Large intestine (tissue), 3 donors: ENCODE data around the gene TREML4. TPM values are rescaled to one million over a fixed set of nuclear protein-coding genes. Genes with fewer than 3 reads are reported as not detected.
"Not testable (repeated sequence)": the region's sequence is repeated elsewhere in the genome, so short reads cannot be mapped to it uniquely, and the experiment has no call there.

Experiments used
- DNase-seq, 2 donors: peaks; one replicate each; pipeline versions ENCODE4 v3.0.0 to v3.0.0-alpha.2; 2013
- H3K27ac ChIP-seq: one replicate; pipeline ENCODE4 v1.5.1; 2013; ENCODE audit warnings: low read length
- H3K27me3 ChIP-seq: 2 replicates; pipeline ENCODE4 v1.6.1; 2013; ENCODE audit warnings: low read length; ENCODE audit not compliant: control insufficient read depth, insufficient read depth
- H3K36me3 ChIP-seq: 2 replicates; pipeline ENCODE4 v1.6.1; 2013; ENCODE audit warnings: low read length; ENCODE audit not compliant: control insufficient read depth, insufficient read depth
- H3K4me1 ChIP-seq: one replicate; pipeline ENCODE4 v1.6.1; 2013; ENCODE audit warnings: low read length; ENCODE audit not compliant: control insufficient read depth, insufficient read depth
- H3K4me3 ChIP-seq: one replicate; pipeline ENCODE4 v1.5.1; 2013; ENCODE audit warnings: low read length
- H3K9me3 ChIP-seq: one replicate; pipeline ENCODE4 v1.6.1; 2013; ENCODE audit warnings: mild to moderate bottlenecking, low read depth, low read length, moderate library complexity; ENCODE audit not compliant: control insufficient read depth
- WGBS: methylation state at CpG from one replicate; pipeline ENCODE4 v1.1.5; 2013; ENCODE audit warnings: low lambda C conversion rate; ENCODE audit not compliant: insufficient coverage; 5-methylcytosine and 5-hydroxymethylcytosine counted together
- polyA plus RNA-seq: library from polyadenylated mRNA; unstranded; fragments of 120-200 nt; gene quantifications from one replicate; pipeline ENCODE4 v1.2.1, GENCODE V29; 2013

Gene TREML4
- polyA plus RNA-seq, 1 donor, result not detected

DNA sequence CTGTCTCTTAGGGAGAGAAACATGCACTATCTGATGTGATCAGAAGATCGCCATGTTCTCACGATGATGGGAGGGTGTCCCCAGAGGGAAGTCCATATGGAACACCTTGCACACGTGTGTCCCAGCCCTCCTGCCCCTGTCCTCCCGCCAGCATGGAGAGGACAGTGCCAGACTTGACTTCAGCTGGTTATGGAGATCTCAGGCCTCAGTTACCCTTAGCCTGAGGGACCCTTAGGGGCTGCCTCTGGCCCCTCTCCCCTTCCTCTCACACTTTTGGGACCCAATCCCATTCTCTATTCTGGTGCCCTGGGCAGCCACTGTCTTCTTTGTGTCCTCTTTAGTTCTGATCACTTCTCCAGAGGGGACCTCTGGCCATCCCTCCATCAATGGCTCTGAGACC is 1.6 kb downstream of the TREML4 start:
- DNase-seq, result no peak
- no CpG with 5 or more reads among the region's 4 CpGs for WGBS
- H3K36me3 ChIP-seq, result no peaks in the 10 kb centered on the region
- H3K4me3 ChIP-seq, result no peak overlapping the region
- no peaks in the 10 kb centered on the region for H3K4me1 ChIP-seq
- H3K27me3 ChIP-seq, result peaks cover 34% of the 10 kb centered on the region
- no peaks in the 10 kb centered on the region for H3K9me3 ChIP-seq
- no peak overlapping the region for H3K27ac ChIP-seq

DNA sequence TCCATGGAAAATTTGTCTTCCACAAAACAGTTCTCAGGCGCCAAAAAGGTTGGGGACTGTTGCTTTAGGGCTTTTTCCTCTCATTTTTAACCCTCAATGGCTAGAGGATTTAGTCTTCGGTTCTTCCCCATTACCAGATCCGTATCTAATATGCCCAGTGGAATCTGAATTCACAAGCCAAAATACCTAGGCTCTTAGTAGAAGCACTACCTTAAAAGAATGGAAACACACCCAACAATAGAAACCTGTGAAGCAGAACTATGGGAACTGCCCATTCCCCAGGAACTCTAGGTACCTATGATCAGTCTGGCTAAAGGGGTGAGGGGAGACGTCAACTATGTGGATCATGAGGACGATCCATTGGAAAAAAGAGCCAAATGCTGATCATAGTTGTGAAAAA is 3.1 kb downstream of the TREML4 start:
- Histone ChIP-seq H3K36me3 (no peaks in the 10 kb centered on the region), H3K4me1 (no peaks in the 10 kb centered on the region), H3K27ac (no peak overlapping the region), H3K27me3 (peaks cover 33% of the 10 kb centered on the region), H3K4me3 (no peak overlapping the region), H3K9me3 (no peaks in the 10 kb centered on the region)
- no peak for DNase-seq
- WGBS, result no CpG with 5 or more reads among the region's 5 CpGs

DNA sequence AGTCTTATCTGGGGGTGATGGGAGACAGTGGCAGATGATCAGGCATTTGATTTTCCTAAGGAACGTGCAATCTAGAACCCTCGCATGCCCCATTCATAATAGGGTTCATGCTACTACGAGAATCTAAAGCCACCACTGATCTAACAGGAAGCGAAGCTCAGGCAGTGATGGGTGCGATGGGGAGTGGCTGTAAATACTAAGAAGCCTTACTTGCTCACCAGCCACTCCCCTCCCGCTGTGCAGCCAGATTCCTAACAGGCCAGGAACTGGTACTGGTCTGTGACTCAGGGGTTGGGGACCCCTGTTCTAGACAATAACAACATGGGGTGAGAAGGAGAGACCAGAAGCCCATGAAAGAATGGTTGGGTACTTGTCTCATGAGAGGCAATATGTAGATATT is 4.5 kb downstream of the TREML4 start:
- Histone ChIP-seq H3K4me1 (no peaks in the 10 kb centered on the region), H3K27ac (no peak overlapping the region), H3K36me3 (no peaks in the 10 kb centered on the region), H3K27me3 (peaks cover 36% of the 10 kb centered on the region), H3K9me3 (no peaks in the 10 kb centered on the region), H3K4me3 (no peak overlapping the region)
- no CpG with 5 or more reads among the region's 6 CpGs for WGBS
- DNase-seq, result no peak

DNA sequence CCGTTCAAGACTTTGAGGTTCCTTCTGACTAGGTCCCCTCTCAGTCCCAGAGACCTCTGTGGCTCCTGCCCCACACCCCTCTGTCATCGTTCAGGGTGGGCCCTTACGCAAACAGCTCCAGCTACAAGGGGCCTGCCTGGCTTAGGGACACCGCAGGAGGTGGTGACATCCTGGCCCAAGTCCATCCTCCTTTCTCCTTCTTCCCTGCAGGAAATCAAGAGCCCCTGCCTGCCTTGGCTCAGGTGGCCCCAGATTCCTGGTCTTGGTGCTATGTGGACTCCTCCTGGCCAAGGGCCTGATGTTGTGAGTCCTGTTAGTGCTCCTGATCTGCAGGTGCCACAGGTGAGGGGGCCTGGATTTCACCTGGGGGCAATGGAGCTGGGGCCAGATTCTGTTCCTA is 8.1 kb downstream of the TREML4 start:
- Histone ChIP-seq H3K36me3 (no peaks in the 10 kb centered on the region), H3K27me3 (peaks cover 50% of the 10 kb centered on the region), H3K27ac (no peak overlapping the region), H3K4me3 (no peak overlapping the region), H3K9me3 (peaks cover 3% of the 10 kb centered on the region), H3K4me1 (no peaks in the 10 kb centered on the region)
- no peak for DNase-seq
- WGBS, result 67% methylated on average over 1 of the region's 4 CpGs

DNA sequence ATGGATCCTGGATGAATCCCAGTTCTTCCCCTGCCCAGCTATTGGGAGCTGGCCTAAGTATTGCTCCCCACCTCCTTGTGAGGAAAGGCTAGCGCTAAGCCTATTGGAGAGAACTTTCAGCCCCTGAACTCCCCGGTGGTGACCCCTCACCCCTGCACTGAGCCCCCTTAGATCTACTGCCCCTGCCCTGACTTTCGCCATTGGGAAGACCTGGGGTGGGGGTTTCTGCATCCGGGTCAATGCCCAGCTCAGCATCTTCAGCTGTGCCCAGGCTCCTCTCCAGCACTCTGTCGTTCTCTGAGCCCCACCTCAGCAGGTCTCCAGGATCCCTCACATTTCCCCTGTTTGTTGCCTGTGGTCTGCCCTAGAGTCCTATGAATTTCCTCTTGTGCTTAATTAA is 9.0 kb downstream of the TREML4 start:
- no CpG with 5 or more reads among the region's 5 CpGs for WGBS
- no peak for DNase-seq
- H3K4me1 ChIP-seq, result no peaks in the 10 kb centered on the region
- H3K27me3 ChIP-seq, result peaks cover 53% of the 10 kb centered on the region
- peaks cover 3% of the 10 kb centered on the region for H3K9me3 ChIP-seq
- no peaks in the 10 kb centered on the region for H3K36me3 ChIP-seq
- H3K4me3 ChIP-seq, result no peak overlapping the region
- no peak overlapping the region for H3K27ac ChIP-seq

DNA sequence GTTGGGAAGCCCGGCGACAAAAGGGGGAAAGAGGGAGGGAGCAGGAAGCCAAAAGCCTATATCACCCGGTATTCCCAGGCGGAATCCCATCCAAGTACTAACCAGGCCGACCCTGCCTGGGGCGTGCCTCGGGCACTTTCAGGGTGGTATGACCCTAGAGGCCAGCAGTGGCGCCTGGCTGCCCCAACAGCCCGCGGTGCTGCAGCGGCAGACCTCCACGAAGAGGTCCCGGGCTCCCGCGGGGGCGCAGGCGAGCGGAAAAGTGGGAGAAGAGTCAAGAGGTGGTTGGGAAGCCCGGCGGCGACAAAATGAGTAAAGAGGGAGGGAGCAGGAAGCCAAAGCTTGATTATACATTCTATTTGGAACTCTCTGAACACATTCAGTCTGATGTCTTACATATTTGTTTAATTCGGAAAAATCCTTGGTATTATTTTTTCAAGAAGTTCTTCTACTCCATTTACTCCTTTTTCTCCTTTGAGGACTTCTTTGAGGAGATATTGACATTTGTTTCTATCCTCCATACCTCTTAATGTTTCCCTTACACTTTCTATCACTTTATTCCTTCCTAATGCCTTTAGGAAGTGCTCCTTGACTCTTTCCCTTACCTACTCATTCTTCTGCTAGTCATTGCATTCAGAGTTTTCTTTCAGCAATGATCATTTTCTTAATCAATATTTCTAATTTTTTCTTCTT is 11.5 kb downstream of the TREML4 start:
- Histone ChIP-seq H3K4me1 (no peaks in the 10 kb centered on the region), H3K4me3 (no peak overlapping the region), H3K27ac (no peak overlapping the region), H3K36me3 (no peaks in the 10 kb centered on the region), H3K27me3 (peaks cover 49% of the 10 kb centered on the region), H3K9me3 (peaks cover 3% of the 10 kb centered on the region)
- DNase-seq, result no peak
- no CpG with 5 or more reads among the region's 22 CpGs for WGBS

DNA sequence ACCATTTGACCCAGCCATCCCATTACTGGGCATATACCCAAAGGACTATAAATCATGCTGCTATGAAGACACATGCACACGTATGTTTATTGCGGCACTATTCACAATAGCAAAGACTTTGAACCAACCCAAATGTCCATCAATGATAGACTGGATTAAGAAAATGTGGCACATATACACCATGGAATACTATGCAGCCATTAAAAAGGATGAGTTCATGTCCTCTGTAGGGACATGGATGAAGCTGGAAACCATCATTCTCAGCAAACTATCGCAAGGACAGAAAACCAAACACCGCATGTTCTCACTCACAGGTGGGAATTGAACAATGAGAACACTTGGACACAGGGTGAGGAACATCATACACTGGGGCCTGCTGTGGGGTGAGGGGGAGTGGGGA is 18.4 kb downstream of the TREML4 start:
- not testable (repeated sequence) for H3K27ac ChIP-seq, DNase-seq, H3K4me3 ChIP-seq, H3K9me3 ChIP-seq, H3K36me3 ChIP-seq, H3K4me1 ChIP-seq, H3K27me3 ChIP-seq
- no CpG with 5 or more reads among the region's 4 CpGs for WGBS

DNA sequence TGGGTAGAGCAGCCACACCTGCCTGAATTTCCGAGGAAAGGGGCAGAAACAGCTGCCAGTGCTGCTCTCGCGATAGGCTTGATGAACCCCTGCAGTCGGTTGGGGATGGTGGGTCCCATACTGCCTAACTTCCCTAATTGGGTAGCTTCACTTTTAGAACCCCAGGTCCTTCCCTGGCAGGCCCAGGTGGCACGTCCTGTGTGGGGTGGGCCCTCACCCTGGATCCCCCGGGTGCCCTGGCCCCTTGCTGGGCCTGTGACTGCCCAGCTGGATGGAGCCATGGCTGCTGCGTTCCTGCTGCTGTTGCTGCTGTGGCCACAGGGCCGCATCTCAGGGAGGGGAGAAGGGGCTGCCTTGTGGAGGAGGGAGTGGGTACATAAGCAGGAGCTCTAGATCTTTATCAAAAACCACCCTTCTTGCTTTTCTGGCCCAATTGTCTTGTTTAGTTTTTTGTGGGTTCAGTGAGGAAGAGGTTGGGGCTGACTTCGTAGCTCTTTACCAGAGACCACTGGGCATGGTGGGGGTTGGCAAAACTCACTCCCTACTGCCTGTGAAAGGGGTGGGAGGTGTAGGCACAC is 19.2 kb downstream of the TREML4 start:
- Histone ChIP-seq H3K4me3 (no peak overlapping the region), H3K27ac (no peak overlapping the region), H3K36me3 (no peaks in the 10 kb centered on the region), H3K4me1 (no peaks in the 10 kb centered on the region), H3K9me3 (no peaks in the 10 kb centered on the region), H3K27me3 (peaks cover 10% of the 10 kb centered on the region)
- no peak for DNase-seq
- no CpG with 5 or more reads among the region's 9 CpGs for WGBS

DNA sequence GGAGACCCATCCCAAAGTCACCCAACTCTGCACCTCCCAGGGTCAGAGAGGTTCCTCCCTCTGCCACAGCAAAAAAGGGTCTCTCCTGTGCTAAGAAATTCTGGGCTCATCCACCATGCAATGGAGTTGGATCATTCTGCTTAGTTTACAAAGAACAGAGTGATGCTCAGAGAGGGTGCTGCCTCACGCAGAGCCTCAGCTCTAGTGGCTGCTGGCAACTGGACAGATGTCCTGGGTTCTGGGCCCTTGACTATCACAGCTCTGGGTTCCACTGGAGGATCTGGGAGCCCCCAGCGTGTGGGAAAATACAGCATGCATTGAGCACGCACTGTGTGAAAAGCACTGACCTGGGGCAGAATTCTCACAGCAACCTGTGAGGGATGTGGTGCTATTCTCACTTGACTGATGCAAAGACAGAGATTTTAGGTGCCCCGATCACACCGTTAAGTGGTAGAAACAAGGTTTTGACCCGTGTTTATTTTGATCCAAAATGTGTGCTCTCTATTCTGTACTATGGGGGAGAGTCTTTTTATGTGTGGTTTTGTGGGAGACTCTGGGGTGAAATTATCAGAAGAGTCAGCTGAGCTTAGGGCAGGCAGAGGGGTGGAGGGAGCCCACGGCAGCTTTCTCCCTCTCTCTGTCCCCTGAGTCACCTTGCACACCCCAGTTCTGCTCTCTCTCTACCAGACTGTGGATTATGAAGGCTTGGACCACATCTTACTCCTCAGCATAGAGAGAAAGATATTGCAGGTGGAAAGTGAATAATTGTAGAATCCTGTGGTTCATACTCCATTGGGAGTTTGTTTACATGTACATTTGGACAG is 19.9 kb downstream of the TREML4 start:
- no CpG with 5 or more reads among the region's 7 CpGs for WGBS
- Histone ChIP-seq H3K36me3 (no peaks in the 10 kb centered on the region), H3K4me1 (no peaks in the 10 kb centered on the region), H3K27me3 (peaks cover 12% of the 10 kb centered on the region), H3K4me3 (no peak overlapping the region), H3K27ac (no peak overlapping the region), H3K9me3 (no peaks in the 10 kb centered on the region)
- no peak for DNase-seq

DNA sequence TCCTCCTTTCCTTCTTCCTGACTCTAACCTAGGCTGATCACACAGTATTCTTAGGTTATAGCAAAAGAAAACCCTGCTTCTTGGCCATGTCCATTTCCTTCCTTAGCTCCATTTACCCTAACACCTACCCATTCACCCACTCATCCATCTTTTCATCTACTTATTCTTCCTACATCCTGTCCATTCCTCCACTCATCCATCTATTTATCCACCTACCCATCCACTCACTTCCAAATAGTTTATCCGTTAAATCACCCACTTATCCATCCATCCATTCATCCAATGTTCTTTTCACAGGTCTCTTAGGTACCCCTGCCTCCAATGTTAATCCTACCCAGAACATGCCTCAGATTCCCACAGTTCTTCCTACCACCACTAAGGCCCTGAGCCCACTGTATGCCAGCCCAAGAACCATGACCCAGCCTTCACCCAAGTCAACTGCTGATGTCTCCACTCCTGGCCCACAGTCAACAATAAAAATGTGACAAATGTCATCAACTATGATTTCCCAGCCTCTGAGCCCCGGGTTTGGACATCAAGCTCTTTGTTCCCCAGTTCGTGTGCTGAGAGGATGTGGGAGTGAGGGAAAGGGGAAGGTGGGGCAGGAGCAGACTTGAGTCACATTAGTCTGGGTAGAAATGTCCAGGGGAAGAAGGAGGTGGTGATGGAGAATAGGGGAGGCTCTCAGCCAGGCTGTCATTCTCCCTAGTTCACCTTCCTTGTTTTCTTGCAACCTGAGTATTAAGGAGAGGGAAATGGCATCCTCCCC is 24.4 kb downstream of the TREML4 start:
- no peak overlapping the region for H3K27ac ChIP-seq
- H3K4me3 ChIP-seq, result no peak overlapping the region
- no peaks in the 10 kb centered on the region for H3K9me3 ChIP-seq
- 90% methylated on average over 1 of the region's 3 CpGs for WGBS
- DNase-seq, result no peak
- H3K27me3 ChIP-seq, result peaks cover 12% of the 10 kb centered on the region
- no peaks in the 10 kb centered on the region for H3K4me1 ChIP-seq
- no peaks in the 10 kb centered on the region for H3K36me3 ChIP-seq
